Keratinocyte (primary cell): ENCODE results near the gene OTOF.
"Not testable (repeated sequence)": the region's sequence is repeated elsewhere in the genome, so short reads cannot be mapped to it uniquely, and the experiment has no call there.

Experiments used
- CTCF ChIP-seq, 3 experiments: IDR thresholded peaks in 1 of 3; conservative IDR thresholded peaks in 1 of 3; optimal IDR thresholded peaks in 1 of 3; 2 replicates in 2 of 3; 3 replicates in 1 of 3; pipeline versions ENCODE3 to v1.5.1; 2011; ENCODE audit warnings: low read length in 3 of 3, mild to moderate bottlenecking in 3 of 3, moderate library complexity in 2 of 3, control low read depth in 1 of 3, inconsistent platforms in 1 of 3; ENCODE audit not compliant: insufficient read depth in 2 of 3; ENCODE audit errors: extremely low read depth in 1 of 3
- EZH2 ChIP-seq: IDR thresholded peaks from one replicate; pipeline ENCODE4 v1.6.1; 2012; ENCODE audit warnings: inconsistent platforms, mild to moderate bottlenecking, low read length, moderate library complexity

DNA sequence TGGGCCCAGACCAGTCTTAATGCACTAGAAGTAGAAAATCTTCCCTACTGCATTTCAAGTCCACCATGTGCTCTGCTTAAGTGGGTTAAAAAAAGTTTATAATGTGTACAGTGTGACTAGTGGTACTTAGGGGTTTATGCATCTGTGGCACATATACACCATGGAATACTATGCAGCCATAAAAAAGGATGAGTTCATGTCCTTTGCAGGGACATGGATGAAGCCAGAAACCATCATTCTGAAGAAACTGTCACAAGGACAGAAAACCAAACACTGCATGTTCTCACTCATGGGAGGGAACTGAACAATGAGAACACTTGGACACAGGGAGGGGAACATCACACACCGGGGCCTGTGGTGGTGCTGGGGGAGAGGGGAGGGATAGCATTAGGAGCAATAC, 9.4 kb downstream of the OTOF start:
- not testable (repeated sequence) for TF ChIP-seq CTCF (optimal IDR thresholded peaks at IDR 0.05 in 1 of 3, IDR thresholded peaks at IDR 0.05 in 1 of 3, conservative IDR thresholded peaks at IDR 0.05 in 1 of 3; ENCODE audit: extremely low read depth in 1 of 3, insufficient read depth in 2 of 3, low read length in 3 of 3); EZH2
